Measurements from ENCODE around the gene MCTP2. TPM values are rescaled to one million over a fixed set of nuclear protein-coding genes. Genes with fewer than 3 reads are reported as not detected.

MCTP2 gene
- total RNA-seq, 2 donors from 2014 or later = 16.2 to 23.1 TPM

DNA sequence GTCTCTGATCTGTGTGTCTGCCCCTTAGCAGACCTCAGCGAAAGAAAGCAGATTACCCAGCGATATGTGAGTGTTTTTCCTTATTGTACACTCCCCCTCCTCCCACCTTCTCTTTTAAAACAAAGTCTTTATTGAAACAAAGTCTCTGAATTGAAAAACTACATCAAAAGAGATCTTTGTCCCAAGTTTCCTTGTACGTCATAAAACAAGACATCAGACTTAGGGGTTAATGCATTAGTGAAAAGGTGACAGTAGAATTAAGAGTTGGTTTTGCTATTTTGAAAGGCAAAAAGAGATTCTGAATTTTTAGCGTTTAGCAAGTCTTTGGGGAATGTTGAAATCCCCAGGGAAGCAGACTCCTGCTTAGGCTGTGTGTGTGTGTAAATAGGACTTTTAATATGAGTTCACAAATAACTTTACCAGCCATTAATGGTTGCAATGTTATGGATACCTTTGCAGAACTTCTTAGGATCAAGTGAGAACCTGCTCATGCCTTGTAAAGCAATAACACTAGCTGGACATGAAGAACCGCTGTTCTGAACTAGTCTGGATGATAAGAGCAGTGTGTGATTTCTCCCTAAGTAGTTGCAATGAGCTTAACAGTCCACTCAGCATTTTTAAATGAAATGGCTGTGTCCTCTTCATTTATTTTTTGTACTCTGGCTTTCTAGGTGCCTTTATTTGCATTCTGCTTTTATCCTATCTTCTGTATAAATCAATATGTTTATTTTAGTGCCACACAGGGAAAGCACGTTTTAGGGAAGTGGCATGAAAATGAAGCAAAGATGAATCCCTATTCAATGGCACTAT is 136.6 kb downstream of the MCTP2 start:
- no peaks in the 10 kb centered on the region for H3K27me3 Mint-ChIP-seq
- DNase-seq = no peak
- H3K4me3 Mint-ChIP-seq = no peak overlapping the region
- ATAC-seq = no peak
- H3K4me1 Mint-ChIP-seq = peaks cover 4% of the 10 kb centered on the region
- peak overlapping the region; percentile 74 for H3K27ac Mint-ChIP-seq
- H3K36me3 Mint-ChIP-seq (ENCODE audit: low read depth) = peaks cover 6% of the 10 kb centered on the region
- H3K9me3 ChIP-seq (ENCODE audit: control insufficient read depth, low read length, poor library complexity, severe bottlenecking) = no peaks in the 10 kb centered on the region

DNA sequence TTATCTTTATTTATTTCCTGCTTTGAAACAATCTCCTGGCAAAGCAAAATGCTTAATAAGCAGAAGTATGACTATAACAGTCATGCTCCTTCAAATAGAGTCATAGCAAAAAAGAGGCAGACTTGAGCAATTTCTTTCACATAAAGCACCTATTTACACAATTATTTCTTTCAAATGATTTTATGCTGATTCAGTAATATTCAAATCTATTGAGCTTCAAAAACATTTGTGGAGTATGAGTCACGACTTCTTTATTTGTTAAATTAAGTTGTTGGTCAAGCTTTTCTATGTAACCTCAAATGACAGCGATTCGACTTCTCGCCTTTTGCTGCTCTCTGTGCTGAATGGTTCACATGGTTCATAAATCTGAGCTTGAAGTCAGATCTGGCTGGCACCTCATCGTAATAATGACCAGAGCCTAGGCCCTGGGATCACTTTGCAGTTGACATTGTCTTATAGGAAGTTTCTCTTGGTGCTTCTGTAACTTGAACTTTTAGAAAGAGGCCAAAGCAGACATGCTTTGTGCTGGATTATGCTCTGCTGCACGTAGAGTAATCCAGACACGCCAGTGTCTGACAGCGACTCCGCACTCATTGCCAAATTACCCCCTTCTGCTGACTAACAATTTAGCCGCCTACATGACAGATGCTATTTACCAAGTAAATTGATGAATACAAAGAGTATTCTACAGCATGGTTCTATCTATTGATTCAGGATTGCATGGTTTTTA is 139.0 kb downstream of the MCTP2 start:
- peaks cover 4% of the 10 kb centered on the region for H3K36me3 Mint-ChIP-seq (ENCODE audit: low read depth)
- ATAC-seq (no peak), DNase-seq (no peak)
- H3K27me3 Mint-ChIP-seq = no peaks in the 10 kb centered on the region
- no peak overlapping the region for H3K27ac Mint-ChIP-seq
- H3K9me3 ChIP-seq (ENCODE audit: control insufficient read depth, low read length, poor library complexity, severe bottlenecking) = no peaks in the 10 kb centered on the region
- H3K4me3 Mint-ChIP-seq = no peak overlapping the region
- H3K4me1 Mint-ChIP-seq = peaks cover 2% of the 10 kb centered on the region

DNA sequence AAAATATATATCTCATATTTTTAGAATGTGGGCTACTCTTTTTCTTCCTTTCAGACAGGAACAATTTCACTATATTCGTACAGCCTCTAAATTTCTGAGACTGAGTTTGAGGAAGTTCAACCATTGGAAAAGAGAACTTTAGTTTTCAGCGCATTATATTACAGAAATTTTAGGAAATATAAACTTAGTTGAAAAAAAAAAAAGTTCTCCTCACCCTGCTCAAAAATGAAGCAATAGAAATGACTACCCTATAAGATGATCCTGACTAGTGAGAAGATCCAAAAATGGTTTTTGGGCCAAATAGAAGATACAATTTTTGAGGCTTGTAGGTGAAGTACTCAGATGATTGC is 139.6 kb downstream of the MCTP2 start:
- no peak overlapping the region for H3K4me3 Mint-ChIP-seq
- no peaks in the 10 kb centered on the region for H3K9me3 ChIP-seq (ENCODE audit: control insufficient read depth, low read length, poor library complexity, severe bottlenecking)
- no peak overlapping the region for H3K27ac Mint-ChIP-seq
- H3K4me1 Mint-ChIP-seq = peaks cover 2% of the 10 kb centered on the region
- DNase-seq (no peak), ATAC-seq (no peak)
- H3K36me3 Mint-ChIP-seq (ENCODE audit: low read depth) = peaks cover 4% of the 10 kb centered on the region
- H3K27me3 Mint-ChIP-seq = no peaks in the 10 kb centered on the region

- no peak for ATAC-seq
- Mint-ChIP-seq H3K4me3 (no peak overlapping the region), H3K4me1 (peaks cover 2% of the 10 kb centered on the region), H3K27me3 (no peaks in the 10 kb centered on the region), H3K27ac (no peak overlapping the region), H3K36me3 (ENCODE audit: low read depth) (peaks cover 7% of the 10 kb centered on the region)
- DNase-seq = no peak
- H3K9me3 ChIP-seq (ENCODE audit: control insufficient read depth, low read length, poor library complexity, severe bottlenecking) = no peaks in the 10 kb centered on the region
Measured at GRCh38 chr15:94372821-94373220, 141.5 kb downstream of the MCTP2 start.

DNA sequence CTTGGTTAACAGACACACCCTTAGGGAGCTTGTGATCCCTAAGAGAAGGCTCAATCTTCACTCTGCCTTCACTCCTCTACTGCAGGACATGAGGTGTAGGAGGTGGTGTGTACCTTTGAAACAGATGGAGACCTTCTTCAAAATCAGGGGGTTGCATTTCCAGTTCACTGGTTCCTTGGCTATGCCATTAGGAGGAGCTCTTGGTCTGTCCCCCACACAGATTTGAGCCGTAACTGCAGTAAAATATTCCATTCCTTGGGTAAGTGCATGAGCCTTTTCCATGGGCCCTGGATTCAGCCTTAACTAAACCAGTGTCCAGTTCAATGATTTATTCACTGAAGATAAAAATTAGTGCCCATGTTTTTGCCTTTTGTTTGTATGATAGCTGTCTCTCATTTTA is 144.6 kb downstream of the MCTP2 start:
- no peak for DNase-seq
- Mint-ChIP-seq H3K4me3 (no peak overlapping the region), H3K36me3 (ENCODE audit: low read depth) (peaks cover 8% of the 10 kb centered on the region), H3K27me3 (no peaks in the 10 kb centered on the region), H3K27ac (no peak overlapping the region), H3K4me1 (peaks cover 4% of the 10 kb centered on the region)
- H3K9me3 ChIP-seq (ENCODE audit: control insufficient read depth, low read length, poor library complexity, severe bottlenecking) = no peaks in the 10 kb centered on the region
- ATAC-seq = no peak

DNA sequence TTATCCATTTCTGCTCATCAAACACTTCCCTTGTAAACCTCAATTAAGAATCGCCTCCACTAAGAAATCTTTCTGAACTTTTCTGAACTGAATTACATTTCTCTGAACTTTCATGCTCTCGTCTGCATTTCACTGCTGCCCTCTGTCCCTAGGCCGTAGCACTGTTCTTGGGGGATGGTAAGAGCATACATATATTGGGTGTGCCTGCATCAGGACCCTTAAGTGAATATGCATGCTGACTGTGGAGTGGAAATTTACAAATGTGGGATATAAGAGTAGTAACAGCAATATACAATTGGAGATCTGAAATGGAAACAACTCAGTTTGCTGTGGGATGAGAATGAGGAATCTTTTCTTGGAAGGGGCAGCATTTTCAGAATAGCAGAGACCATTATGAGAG is 148.6 kb downstream of the MCTP2 start:
- H3K4me3 Mint-ChIP-seq = no peak overlapping the region
- no peaks in the 10 kb centered on the region for H3K9me3 ChIP-seq (ENCODE audit: control insufficient read depth, low read length, poor library complexity, severe bottlenecking)
- no peak overlapping the region for H3K27ac Mint-ChIP-seq
- DNase-seq (no peak), ATAC-seq (no peak)
- no peaks in the 10 kb centered on the region for H3K27me3 Mint-ChIP-seq
- peaks cover 4% of the 10 kb centered on the region for H3K4me1 Mint-ChIP-seq
- H3K36me3 Mint-ChIP-seq (ENCODE audit: low read depth) = peaks cover 8% of the 10 kb centered on the region

DNA sequence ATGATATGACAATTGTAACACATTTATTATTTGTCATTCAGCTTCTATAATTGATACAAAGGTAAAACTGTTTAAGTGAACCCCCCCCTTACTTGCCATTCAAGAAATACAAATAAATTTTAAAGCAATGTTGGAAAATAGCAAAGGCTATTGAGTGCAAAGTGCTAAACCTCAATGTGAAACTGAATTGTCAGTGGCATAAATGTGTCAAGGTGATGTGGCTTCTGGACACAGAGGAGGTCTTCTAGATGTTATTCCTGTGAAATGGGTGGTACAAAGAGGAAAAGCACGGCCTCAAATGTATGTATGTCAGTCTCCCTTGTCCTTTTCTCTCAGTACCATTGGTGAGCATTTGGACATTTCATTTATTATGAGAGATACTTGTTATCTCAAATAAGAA is 149.4 kb downstream of the MCTP2 start:
- Mint-ChIP-seq H3K4me1 (peaks cover 4% of the 10 kb centered on the region), H3K27ac (no peak overlapping the region), H3K4me3 (no peak overlapping the region), H3K27me3 (no peaks in the 10 kb centered on the region), H3K36me3 (ENCODE audit: low read depth) (peaks cover 8% of the 10 kb centered on the region)
- DNase-seq (no peak), ATAC-seq (no peak)
- no peaks in the 10 kb centered on the region for H3K9me3 ChIP-seq (ENCODE audit: control insufficient read depth, low read length, poor library complexity, severe bottlenecking)

DNA sequence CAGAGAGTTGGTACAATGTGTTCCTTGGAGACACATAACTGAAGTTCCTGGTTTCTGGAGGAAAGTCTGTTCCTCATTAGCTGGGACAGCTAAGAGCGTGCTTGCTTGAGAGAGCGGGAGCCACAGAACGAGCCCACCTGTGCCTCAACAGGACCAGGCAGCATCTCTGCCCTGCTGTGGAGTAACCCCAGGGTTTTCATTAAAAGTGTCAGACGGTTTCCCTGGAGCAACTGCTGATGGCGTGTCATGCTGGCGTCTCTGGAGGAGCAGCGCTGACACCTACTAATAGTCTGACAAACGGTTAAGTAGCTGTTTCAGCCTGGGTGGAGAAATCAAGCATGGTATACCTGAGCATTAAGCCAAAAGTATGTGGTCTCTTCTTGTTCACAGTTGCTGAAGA is 150.0 kb downstream of the MCTP2 start:
- Mint-ChIP-seq H3K36me3 (ENCODE audit: low read depth) (peaks cover 8% of the 10 kb centered on the region), H3K4me3 (no peak overlapping the region)

DNA sequence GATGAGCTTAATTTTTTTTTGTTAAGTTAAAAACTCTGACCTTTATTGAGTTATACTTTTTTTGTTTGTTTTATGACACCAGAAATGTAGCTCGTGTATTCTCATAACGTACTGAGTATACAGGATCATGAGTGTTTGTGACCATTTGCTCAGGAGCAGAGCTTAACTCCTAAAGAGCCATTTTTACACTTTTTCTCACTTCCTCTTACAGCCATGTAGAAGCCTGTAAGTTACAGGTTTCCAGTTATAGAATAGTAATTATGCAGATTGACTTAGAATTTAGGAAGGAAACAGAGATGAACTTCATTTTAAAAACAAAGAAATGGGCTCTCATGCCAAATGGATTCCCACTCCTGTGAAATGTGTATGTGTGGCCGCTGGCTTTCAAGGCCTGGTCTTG is 151.7 kb downstream of the MCTP2 start:
- ATAC-seq (no peak), DNase-seq (no peak)
- no peaks in the 10 kb centered on the region for H3K27me3 Mint-ChIP-seq
- H3K36me3 Mint-ChIP-seq (ENCODE audit: low read depth) = peaks cover 6% of the 10 kb centered on the region
- no peaks in the 10 kb centered on the region for H3K9me3 ChIP-seq (ENCODE audit: control insufficient read depth, low read length, poor library complexity, severe bottlenecking)
- no peak overlapping the region for H3K27ac Mint-ChIP-seq
- H3K4me1 Mint-ChIP-seq = peaks cover 14% of the 10 kb centered on the region
- H3K4me3 Mint-ChIP-seq = no peak overlapping the region

More for the DNA sequence above, 150.0 kb downstream of the MCTP2 start:
- Mint-ChIP-seq H3K27ac (no peak overlapping the region), H3K27me3 (no peaks in the 10 kb centered on the region), H3K4me1 (peaks cover 4% of the 10 kb centered on the region)
- H3K9me3 ChIP-seq (ENCODE audit: control insufficient read depth, low read length, poor library complexity, severe bottlenecking) = no peaks in the 10 kb centered on the region
- ATAC-seq (no peak), DNase-seq (no peak)

DNA sequence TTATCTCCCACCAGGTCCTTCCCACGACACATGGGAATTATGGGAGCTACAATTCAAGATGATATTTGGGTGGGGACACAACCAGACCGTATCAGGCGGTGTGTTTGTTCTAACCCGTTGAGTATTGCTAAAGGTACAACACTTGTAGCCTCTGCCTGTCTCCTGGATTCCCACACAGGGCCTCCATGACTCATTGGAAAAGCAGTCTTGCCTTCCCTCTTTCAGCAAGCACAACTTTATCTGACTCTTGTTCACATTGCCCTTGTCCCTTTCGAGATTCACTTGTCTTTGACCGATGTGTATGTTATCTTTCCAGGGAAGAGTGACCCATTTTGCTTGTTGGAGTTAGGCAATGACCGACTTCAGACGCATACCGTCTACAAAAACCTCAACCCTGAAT is 152.3 kb downstream of the MCTP2 start:
- ATAC-seq = no peak
- Mint-ChIP-seq H3K27ac (no peak overlapping the region), H3K4me1 (peaks cover 14% of the 10 kb centered on the region)

DNA sequence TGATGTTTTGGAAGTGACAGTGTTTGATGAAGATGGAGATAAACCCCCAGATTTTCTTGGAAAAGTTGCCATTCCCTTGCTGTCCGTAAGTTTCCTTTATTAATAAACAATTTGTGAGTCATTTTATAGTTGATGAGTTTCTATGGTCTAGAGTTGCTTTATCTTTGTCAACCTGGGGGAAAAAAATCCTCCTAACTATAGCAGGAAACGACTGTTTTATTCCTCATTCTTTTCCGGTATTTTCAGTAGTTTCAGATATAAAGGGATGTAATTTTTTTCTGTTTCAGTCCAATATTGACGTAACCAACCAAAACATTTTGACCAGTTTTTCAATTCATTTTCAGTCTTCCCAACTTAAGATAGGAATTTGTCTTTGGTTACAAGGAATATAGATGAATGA is 154.1 kb downstream of the MCTP2 start:
- Mint-ChIP-seq H3K36me3 (ENCODE audit: low read depth) (peaks cover 4% of the 10 kb centered on the region), H3K4me1 (peaks cover 15% of the 10 kb centered on the region), H3K4me3 (no peak overlapping the region), H3K27me3 (no peaks in the 10 kb centered on the region), H3K27ac (no peak overlapping the region)
- DNase-seq (no peak), ATAC-seq (no peak)
- no peaks in the 10 kb centered on the region for H3K9me3 ChIP-seq (ENCODE audit: control insufficient read depth, low read length, poor library complexity, severe bottlenecking)

More for the DNA sequence above, 152.3 kb downstream of the MCTP2 start:
- no peaks in the 10 kb centered on the region for H3K9me3 ChIP-seq (ENCODE audit: control insufficient read depth, low read length, poor library complexity, severe bottlenecking)
- Mint-ChIP-seq H3K36me3 (ENCODE audit: low read depth) (peaks cover 6% of the 10 kb centered on the region), H3K4me3 (no peak overlapping the region), H3K27me3 (no peaks in the 10 kb centered on the region)
- DNase-seq = no peak

GRCh38 chr15:94386351-94386750 is 155.0 kb downstream of the MCTP2 start:
- H3K27ac Mint-ChIP-seq = no peak overlapping the region

GRCh38 chr15:94387442-94387841 is 156.1 kb downstream of the MCTP2 start:
- no peaks in the 10 kb centered on the region for H3K9me3 ChIP-seq (ENCODE audit: control insufficient read depth, low read length, poor library complexity, severe bottlenecking)
- Mint-ChIP-seq H3K27ac (no peak overlapping the region), H3K4me1 (peaks cover 15% of the 10 kb centered on the region), H3K4me3 (no peak overlapping the region), H3K27me3 (no peaks in the 10 kb centered on the region), H3K36me3 (ENCODE audit: low read depth) (peaks cover 4% of the 10 kb centered on the region)
- ATAC-seq (no peak), DNase-seq (no peak)

More at GRCh38 chr15:94386351-94386750, 155.0 kb downstream of the MCTP2 start:
- no peaks in the 10 kb centered on the region for H3K9me3 ChIP-seq (ENCODE audit: control insufficient read depth, low read length, poor library complexity, severe bottlenecking)
- Mint-ChIP-seq H3K4me3 (no peak overlapping the region), H3K4me1 (peaks cover 15% of the 10 kb centered on the region), H3K36me3 (ENCODE audit: low read depth) (peaks cover 4% of the 10 kb centered on the region), H3K27me3 (no peaks in the 10 kb centered on the region)
- ATAC-seq = no peak
- no peak for DNase-seq
